HL-60 (cell line): ENCODE results near the gene NKX1-1.

Source experiments
- DNase-seq, 2 experiments: peaks; one replicate each; pipeline ENCODE4 v3.0.0-alpha.2; 2010 to 2020; ENCODE audit warnings: low read depth in 1 of 2, low spot score in 1 of 2
- H3K27ac ChIP-seq: fragments of 250-450 bp; sonication (Bioruptor Pico); replicated peaks from 2 replicates; pipeline ENCODE4 v1.5.1; 2020; ENCODE audit warnings: mild to moderate bottlenecking, moderate library complexity
- H3K27me3 ChIP-seq: fragments of 250-450 bp; sonication (Bioruptor Pico); 2 replicates; pipeline ENCODE4 v1.5.1; 2021; ENCODE audit warnings: mild to moderate bottlenecking, moderate library complexity; ENCODE audit not compliant: insufficient read depth, poor library complexity, severe bottlenecking
- H3K4me3 ChIP-seq: replicated peaks from 2 replicates; pipeline ENCODE4 v1.5.1; 2011; ENCODE audit warnings: mild to moderate bottlenecking, control low read depth, low read length; ENCODE audit not compliant: insufficient read depth
- CTCF ChIP-seq: IDR thresholded peaks from one replicate; pipeline ENCODE4 v1.5.1; 2011; ENCODE audit warnings: low read length, control low read depth, inconsistent platforms; ENCODE audit not compliant: insufficient read depth
- GABPA ChIP-seq: IDR thresholded peaks from 2 replicates; pipeline ENCODE4 v1.6.1; 2012; ENCODE audit warnings: low read depth
- POLR2AphosphoS5 ChIP-seq: IDR thresholded peaks from 2 replicates; pipeline ENCODE4 v1.6.1; 2012; ENCODE audit warnings: low read depth
- REST ChIP-seq: IDR thresholded peaks from 2 replicates; pipeline ENCODE4 v1.6.1; 2012; ENCODE audit warnings: low read depth; ENCODE audit not compliant: insufficient replicate concordance
- SPI1 ChIP-seq: IDR thresholded peaks from 2 replicates; pipeline ENCODE4 v1.6.1; 2012; ENCODE audit warnings: low read depth, mild to moderate bottlenecking, borderline replicate concordance

The NKX1-1 gene

DNA sequence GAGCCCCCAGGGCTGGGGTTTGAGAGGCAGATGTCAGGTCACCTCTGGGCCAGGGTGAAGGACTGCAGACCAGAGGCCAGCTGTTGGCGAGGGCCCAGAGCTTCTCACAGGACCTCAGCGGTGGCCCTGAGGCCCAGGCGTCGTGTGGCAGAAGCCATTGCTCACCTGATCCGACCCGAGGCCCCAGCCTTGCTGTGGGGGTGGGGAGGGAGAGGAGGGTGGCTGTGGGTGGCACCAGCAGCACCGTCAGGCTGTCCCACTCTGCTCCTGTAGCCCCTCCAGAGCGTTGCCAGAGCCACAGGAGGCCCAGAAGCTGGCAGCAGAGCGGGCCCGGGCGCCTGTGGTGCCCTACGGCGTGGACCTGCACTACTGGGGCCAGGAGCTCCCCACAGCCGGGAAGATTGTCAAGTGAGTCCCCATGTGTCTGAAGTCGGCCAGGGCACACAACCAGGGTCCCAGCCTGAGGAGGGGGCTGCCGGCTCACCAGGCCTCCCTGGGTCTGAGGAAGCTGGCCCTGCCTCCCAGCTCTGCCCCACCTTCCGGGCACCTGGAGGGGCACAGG lies 30.4 kb downstream of the NKX1-1 start:
- TF ChIP-seq GABPA, result no peak
- no peak for TF ChIP-seq REST
- TF ChIP-seq SPI1, result no peak
- no peak for TF ChIP-seq CTCF
- no peak for TF ChIP-seq POLR2AphosphoS5
- Histone ChIP-seq H3K27ac (no peak overlapping the region), H3K27me3 (no peaks in the 10 kb centered on the region), H3K4me3 (no peak overlapping the region)
- no peak for DNase-seq

GRCh38 chr4:1375051-1375721 lies 31.1 kb downstream of the NKX1-1 start:
- Histone ChIP-seq H3K4me3 (no peak overlapping the region), H3K27me3 (no peaks in the 10 kb centered on the region), H3K27ac (no peak overlapping the region)
- TF ChIP-seq CTCF (no peak), POLR2AphosphoS5 (no peak), REST (no peak), SPI1 (no peak), GABPA (no peak)
- DNase-seq, result no peak

GRCh38 chr4:1374706-1375045 lies 31.6 kb downstream of the NKX1-1 start:
- TF ChIP-seq GABPA (no peak), POLR2AphosphoS5 (no peak), SPI1 (no peak), REST (no peak), CTCF (no peak)
- Histone ChIP-seq H3K27ac (no peak overlapping the region), H3K27me3 (no peaks in the 10 kb centered on the region), H3K4me3 (no peak overlapping the region)
- DNase-seq, result no peak
